GM18951 (cell line): Measurements from ENCODE around the gene DACT2.

Experiments used
- POLR2A ChIP-seq: IDR thresholded peaks from 4 replicates; pipeline ENCODE4 v1.6.1; 2011; ENCODE audit warnings: mild to moderate bottlenecking; ENCODE audit not compliant: insufficient read length, insufficient read depth; ENCODE audit errors: extremely low read depth
- in situ Hi-C: fragments of 300-500 bp; cut with MboI; formaldehyde crosslinking; loops from one replicate; pipeline ENCODE4 v1.12.0; 2022; ENCODE audit warnings: low sequenced_read_pairs, mixed read lengths, inconsistent platforms; ENCODE audit not compliant: unreplicated experiment

DACT2 gene

DNA sequence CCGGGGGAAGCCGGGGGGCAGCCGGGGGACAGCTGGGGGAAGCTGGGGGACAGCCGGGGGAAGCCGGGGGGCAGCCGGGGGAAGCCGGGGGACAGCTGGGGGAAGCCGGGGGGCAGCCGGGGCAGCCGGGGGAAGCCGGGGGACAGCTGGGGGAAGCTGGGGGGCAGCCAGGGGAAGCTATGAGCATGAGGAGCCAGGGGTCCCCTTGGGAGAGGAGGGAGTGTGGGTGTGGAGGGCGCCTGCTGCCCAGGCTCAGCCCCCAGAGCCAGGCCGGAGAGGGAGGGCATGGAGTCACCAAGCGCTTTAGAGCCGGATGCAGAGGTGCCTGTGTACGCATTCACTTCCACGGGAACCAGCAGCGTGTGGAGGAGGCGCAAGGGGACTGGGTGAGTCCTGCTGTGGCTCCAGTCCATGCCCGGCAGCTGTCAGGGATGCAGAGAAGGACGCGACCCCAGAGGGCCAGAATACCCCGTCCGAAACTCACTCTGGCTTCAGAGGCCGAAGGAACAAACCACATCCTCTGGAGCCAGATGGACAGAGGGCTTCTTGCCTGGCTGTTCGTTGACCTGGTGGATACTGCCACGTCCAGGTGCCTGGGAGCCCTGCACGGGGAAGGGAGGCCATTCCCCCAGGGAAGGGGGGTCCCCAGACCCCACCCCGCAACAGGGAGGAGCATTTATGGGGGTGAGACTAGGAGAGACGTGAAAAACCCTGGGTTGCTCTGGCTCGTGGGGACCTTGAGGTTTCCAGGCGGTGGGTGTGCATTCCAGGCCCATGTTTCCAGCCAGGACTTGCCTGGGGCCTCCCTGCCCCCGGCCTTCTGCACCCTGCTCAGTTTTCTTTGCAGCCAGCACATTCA is 26.5 kb upstream of the DACT2 start:
- TF ChIP-seq POLR2A: no peak
- in situ Hi-C loops: no loop called here

DNA sequence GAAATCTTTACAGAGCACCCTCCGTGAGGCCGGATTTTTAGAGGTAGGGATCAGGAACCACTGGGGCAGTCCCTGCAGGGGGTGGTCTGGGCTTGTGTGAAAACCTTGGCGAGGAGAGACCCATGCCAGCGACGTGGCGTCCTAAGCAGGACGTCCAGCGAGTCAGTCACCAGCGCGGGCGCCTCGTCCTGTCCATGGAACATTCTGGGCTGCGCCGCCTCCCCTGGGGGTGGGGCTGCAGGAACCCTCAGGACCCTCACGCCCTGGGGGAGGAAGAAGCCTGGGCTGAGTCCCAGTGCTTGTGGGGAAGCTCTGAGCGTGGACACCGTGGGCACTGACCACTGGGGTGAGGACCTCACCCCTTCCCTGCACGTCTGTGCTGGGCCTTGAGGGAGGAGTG is 25.7 kb upstream of the DACT2 start:
- no peak for TF ChIP-seq POLR2A
- in situ Hi-C loops: no loop called here

DNA sequence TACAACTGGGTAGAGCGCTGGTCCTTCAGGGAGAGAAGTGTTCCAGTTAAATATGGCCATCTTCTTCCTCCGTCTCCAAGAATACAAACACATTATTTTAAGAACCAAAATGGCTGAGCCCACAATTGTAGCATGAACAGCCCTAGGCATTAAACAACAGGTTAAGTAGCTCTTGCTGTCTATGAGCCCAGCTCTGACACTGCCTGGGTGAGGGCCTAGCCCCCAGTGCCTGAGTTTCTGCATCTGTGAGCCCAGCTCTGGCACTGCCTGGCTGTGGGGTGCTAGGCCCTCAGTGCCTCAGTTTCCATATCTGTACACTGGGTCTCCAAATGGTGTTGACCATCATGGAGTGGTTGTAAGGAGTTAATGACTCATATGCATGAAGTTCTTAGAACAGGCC is 24.8 kb upstream of the DACT2 start:
- in situ Hi-C loops: no loop called here

DNA sequence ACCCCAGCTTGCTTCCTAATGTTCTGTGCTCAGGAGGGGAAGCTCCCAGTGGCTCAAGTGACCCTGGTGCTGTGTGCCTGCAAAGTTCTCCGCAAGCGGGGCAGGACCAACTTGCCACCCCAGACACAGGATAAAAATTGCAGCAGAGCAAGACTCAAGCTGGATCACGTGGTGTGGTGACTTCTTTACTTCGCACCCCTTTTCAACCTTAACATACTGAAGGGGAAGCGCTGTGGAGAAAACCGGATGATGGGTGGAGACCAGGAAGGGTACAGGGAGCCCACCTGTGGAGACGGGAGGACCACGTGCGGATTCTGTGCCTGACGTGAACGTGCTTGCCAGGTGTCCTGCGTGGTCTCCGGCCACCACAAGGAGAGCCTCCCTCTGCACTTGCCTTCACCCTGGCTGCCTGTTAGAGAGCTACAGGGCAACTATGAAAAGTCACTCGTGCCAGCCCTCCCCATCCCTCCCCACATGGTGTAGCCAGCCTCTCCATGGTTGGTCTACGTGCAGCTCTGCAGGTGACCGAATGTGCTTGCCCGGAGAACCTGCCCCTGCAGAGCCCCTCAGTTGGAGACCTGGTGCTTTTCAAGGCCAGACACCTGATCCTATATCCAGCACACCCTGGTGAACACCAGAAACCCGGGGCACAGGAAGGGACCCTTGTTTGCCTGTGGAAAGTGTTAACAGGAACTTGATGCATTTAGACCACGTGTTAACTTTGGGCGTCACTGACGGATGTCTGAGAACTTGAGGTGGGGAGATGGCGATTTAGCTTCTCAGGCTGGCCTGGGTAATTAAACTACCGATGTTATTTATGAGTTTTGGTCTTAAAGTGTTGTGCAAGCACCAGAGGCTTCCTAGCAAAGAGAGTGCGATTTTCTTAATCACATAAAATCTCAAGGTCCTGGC is 23.9 kb upstream of the DACT2 start:
- TF ChIP-seq POLR2A: no peak
- in situ Hi-C loops: no loop called here

More for the DNA sequence above, 24.8 kb upstream of the DACT2 start:
- TF ChIP-seq POLR2A: no peak

DNA sequence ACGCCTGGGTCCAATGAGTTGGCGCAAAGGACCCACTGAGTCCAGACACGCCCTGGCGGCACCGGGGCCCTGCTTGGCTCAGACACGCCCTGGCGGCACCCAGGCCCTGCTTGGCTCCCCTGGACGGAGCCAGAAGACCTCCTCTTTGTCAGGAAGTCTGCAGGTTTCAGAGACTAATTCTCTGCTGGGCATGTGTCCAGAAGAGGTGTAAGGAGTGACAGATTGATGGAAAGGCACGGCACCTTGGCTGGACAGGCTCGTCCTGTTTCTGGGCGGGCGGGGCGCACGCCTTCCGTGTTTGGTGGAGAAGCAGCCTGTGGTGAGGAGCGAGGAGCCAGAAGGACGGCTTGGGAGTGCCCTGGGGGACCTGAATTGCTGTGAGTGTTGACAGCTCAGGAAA is 23.1 kb upstream of the DACT2 start:
- in situ Hi-C loops: no loop called here
- no peak for TF ChIP-seq POLR2A

DNA sequence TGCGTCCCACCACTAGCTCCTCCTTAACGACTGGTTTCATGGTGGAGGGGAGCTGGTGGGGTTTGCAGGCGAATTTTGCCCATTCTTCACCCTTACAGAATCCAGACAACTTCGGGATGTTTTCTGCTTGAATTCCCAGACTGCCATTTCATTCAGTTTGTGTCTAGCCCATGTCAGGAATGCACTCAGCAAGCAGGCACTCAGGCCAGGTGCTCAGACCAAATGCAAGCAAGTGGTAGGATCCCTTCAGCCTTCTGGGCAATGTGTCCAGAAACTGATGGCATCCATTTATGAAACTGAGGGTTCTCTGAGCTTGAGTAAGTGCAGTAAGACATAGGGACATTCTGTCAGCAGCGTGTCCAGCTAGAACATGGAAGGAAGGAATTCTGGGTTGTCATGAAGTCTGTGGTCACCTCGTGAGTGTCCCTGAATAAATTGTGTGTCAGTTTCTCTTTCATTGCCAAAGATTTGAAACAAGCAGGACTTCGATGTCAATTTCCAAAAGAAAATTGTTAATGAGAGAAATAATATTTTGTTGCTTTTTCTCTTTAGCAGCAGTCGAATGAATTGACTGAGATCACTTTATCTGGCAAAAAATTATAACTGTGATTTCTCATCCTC is 21.8 kb upstream of the DACT2 start:
- no peak for TF ChIP-seq POLR2A
- in situ Hi-C loops: no loop called here

DNA sequence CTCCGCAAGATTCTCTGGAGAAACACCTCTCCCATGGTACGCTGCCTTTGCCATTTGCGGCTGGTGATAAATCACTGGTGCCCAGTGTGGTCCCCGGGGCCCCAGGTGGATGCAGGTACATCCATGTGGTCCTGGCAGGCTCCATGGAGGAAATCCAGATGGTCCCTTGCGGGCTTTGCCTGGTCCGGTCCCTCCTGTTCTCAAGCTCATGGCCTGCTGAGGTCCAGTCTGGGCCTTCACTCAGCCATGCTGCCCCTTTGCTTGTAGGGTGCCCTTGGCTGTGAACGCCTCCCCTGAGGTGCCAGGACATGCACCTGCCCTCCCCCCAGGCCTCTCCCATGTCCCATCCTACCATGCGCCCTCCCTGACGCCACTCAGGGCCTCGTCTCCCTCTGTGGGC is 21.2 kb upstream of the DACT2 start:
- TF ChIP-seq POLR2A: no peak
- in situ Hi-C loops: no loop called here

DNA sequence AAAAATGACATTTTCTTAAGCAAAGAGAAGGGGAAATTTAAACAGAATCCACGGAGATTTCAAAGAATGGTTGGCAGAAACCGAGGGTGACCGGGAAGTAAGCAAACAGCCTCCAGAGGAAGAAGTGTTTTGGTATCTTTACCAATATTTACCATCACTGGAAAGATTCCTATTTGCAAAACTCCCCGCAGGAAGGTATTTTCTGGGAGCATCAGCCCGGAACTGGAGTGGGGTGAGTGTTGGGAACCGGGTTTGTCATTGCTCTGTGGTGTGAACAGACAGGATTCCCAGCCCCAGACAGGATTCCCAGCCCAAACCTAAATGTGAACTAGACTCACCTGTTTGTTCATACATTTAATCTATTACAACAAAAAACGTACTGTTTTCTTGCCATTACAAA is 19.2 kb upstream of the DACT2 start:
- in situ Hi-C loops: no loop called here
- TF ChIP-seq POLR2A: no peak

DNA sequence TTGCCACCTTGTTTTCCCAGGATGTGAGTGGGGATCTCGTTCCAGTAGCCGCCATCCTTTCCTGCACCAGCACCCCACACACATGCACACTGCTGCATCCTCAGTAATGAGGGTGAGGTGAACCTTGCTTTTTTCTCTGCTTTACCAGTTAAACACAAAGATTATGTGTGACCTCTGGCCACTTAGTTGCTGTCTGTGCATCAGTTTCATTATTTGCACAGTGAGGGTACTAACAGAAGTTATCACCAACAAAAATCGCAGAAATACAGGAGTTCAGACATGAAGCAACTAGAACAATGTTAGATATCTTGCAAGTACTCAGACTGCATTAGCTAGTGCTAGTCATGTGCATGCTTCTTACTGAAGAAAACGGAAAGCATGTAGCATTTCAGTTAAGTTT is 17.4 kb upstream of the DACT2 start:
- in situ Hi-C loops: no loop called here
- no peak for TF ChIP-seq POLR2A

DNA sequence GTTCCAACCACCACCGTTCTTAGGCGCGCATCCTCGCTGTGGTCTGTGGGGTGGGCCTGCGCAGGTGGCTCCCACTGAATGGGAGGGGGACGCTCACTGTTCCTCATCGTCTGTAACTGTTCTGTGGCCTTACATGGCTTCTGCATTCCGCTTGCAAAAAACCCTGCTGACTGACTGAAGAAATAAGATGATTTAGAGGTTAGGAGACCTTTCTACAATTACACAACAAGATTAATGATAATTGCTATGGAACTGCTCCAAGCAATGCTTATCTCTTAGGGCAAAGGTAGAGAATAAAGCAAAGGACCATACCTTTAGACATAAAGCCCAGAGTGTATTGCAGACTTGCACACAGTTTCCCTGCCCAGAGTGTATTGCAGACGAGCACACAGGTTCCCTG is 14.4 kb upstream of the DACT2 start:
- in situ Hi-C loops: no loop called here
- no peak for TF ChIP-seq POLR2A

DNA sequence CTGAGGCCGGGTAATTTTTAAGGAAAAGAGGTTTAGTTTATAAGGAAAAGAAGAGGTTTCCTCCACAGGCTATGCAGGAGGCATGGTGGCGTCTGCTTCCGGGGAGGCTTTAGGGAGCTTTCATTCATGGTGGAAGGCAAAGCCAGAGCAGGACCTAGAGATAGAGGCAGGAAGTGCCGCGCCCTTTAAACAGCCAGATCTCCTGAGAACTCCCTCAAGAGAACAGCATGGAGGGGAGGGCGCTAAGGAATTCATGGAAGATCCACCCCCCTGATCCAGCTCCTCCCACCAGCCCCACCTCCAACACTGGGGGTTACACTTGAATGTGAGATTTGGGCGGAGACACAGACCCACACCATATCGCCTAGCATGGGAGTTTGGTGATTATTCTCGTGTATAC is 13.9 kb upstream of the DACT2 start:
- no peak for TF ChIP-seq POLR2A
- in situ Hi-C loops: no loop called here

DNA sequence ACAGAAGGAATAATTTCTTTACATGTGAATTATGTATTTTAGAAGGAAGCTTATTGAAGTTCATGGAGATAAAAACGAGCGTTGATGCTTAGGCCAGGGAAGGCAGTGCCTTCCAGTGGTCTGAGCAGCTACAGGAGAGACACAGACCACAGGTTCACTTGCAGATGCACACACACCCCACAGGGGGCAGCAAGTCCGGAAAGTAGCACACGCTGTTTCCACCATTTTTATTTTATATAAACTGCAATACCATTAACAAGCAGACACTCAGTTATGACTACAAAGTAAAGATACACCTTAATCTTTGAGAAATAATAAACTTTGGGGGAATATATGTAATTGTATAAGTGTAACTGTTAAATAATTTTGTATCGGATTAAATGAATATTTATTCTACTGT is 13.5 kb upstream of the DACT2 start:
- TF ChIP-seq POLR2A: no peak
- in situ Hi-C loops: no loop called here

DNA sequence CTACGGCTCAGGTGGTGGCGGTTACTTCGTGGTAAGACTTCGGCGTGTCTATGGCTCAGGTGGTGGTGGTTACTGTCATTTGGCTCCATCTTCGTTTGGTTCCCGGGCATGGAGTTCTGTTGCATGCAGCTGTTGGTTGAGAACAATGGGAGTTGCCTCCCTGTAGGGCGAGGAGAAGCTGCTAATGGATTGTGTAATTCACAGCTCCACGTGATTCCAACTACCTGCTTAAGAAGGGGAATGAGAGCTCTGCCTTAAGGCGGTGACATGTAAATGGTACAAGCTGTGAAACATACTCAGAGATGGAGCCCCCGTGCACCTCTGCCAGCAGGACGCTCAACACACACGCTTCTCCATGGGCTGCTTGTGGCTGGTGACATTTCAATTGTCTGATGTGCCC is 12.4 kb upstream of the DACT2 start:
- in situ Hi-C loops: no loop called here
- TF ChIP-seq POLR2A: no peak
